Thyroid gland (tissue), 4 donors: ENCODE results near the gene CNPY4.

ENCODE experiments used
- POLR2A ChIP-seq, 2 donors: fragments of 450-650 bp; IDR thresholded peaks; one replicate each; pipeline ENCODE4 v1.6.1; 2017; ENCODE audit warnings: antibody characterized with exemption in 2 of 2, mild to moderate bottlenecking in 2 of 2, moderate library complexity in 1 of 2
- TF ChIP-seq, protein P1 (sequence below), 6 experiments: fragments of 200-600 bp in 3 of 6; fragments of 450-650 bp in 3 of 6; sonication (generic) in 3 of 6; IDR thresholded peaks; one replicate each; pipeline ENCODE4 v1.5.1; 2016 to 2019; ENCODE audit warnings: antibody characterized with exemption in 6 of 6, mild to moderate bottlenecking in 2 of 6, inconsistent platforms in 1 of 6, moderate library complexity in 1 of 6

DNA sequence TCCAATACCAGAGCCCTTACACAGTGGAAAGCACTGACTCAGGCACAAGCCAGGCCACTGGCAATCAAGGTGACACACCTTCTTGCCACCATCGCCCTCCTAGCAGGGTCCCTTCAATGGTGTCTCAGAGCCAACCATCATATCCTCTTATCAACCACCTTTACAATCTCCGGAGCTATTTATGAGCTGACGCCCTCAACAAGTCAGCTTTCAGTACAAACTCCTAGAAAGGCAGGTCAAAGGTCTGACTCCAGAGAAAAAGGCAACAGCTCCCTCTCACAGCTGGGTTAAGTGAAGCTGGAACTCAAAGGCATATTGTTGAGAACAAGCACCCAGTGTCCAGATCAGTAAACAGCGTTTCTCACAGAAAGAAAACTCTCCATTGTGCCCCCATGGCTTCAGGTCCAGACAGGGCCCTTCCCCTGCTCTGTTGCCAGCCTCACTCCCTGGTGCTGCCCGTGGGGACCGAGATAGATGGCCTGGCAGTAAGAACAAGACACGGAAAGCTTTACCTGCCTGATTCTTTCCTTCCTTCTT lies 40.3 kb upstream of the CNPY4 start:
- TF ChIP-seq, protein P1, sequence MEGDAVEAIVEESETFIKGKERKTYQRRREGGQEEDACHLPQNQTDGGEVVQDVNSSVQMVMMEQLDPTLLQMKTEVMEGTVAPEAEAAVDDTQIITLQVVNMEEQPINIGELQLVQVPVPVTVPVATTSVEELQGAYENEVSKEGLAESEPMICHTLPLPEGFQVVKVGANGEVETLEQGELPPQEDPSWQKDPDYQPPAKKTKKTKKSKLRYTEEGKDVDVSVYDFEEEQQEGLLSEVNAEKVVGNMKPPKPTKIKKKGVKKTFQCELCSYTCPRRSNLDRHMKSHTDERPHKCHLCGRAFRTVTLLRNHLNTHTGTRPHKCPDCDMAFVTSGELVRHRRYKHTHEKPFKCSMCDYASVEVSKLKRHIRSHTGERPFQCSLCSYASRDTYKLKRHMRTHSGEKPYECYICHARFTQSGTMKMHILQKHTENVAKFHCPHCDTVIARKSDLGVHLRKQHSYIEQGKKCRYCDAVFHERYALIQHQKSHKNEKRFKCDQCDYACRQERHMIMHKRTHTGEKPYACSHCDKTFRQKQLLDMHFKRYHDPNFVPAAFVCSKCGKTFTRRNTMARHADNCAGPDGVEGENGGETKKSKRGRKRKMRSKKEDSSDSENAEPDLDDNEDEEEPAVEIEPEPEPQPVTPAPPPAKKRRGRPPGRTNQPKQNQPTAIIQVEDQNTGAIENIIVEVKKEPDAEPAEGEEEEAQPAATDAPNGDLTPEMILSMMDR (IDR thresholded peaks at IDR 0.05), result no peak
- TF ChIP-seq POLR2A (IDR thresholded peaks at IDR 0.05), result no peak
